Measurements from ENCODE around the gene MRAS.

MRAS gene

GRCh38 chr3:138445236-138445635 is 96.9 kb downstream of the MRAS start:
- TF ChIP-seq REST (IDR thresholded peaks at IDR 0.05; ENCODE audit: low read depth) = no peak
- TF ChIP-seq TCF12 (IDR thresholded peaks at IDR 0.05; ENCODE audit: low read depth) = no peak
- TF ChIP-seq TEAD4 (IDR thresholded peaks at IDR 0.05) = no peak
- no peak for TF ChIP-seq YY1 (IDR thresholded peaks at IDR 0.05; ENCODE audit: low read depth)
- TF ChIP-seq USF1 (IDR thresholded peaks at IDR 0.05) = no peak
- TF ChIP-seq RAD21 (IDR thresholded peaks at IDR 0.05; ENCODE audit: low read depth) = no peak
- no peak for TF ChIP-seq CEBPB (IDR thresholded peaks at IDR 0.05)
- TF ChIP-seq EP300 (IDR thresholded peaks at IDR 0.05; ENCODE audit: borderline replicate concordance) = no peak
- no peak for TF ChIP-seq TAF1 (IDR thresholded peaks at IDR 0.05; ENCODE audit: low read depth)
- TF ChIP-seq NFIC (IDR thresholded peaks at IDR 0.05) = no peak
- no peak for TF ChIP-seq CREB1 (IDR thresholded peaks at IDR 0.05; ENCODE audit: low read depth)
- no peak for TF ChIP-seq FOXM1 (IDR thresholded peaks at IDR 0.05; ENCODE audit: borderline replicate concordance, low read depth)

- TF ChIP-seq TEAD4 (IDR thresholded peaks at IDR 0.05) (no peak), NFIC (IDR thresholded peaks at IDR 0.05) (no peak), MAX (IDR thresholded peaks at IDR 0.05) (no peak), TAF1 (IDR thresholded peaks at IDR 0.05; ENCODE audit: low read depth) (no peak), EGR1 (IDR thresholded peaks at IDR 0.05) (no peak), USF1 (IDR thresholded peaks at IDR 0.05) (no peak), TCF12 (IDR thresholded peaks at IDR 0.05; ENCODE audit: low read depth) (no peak), RAD21 (IDR thresholded peaks at IDR 0.05; ENCODE audit: low read depth) (no peak), ZBTB7A (IDR thresholded peaks at IDR 0.05; ENCODE audit: low read depth) (no peak), FOXM1 (IDR thresholded peaks at IDR 0.05; ENCODE audit: borderline replicate concordance, low read depth) (no peak)
These were observed 97.3 kb downstream of the MRAS start for GRCh38 chr3:138445654-138446053.

GRCh38 chr3:138448631-138449030 is 100.3 kb downstream of the MRAS start:
- TF ChIP-seq TCF12 (IDR thresholded peaks at IDR 0.05; ENCODE audit: low read depth) = no peak
- no peak for TF ChIP-seq EP300 (IDR thresholded peaks at IDR 0.05; ENCODE audit: borderline replicate concordance)
- TF ChIP-seq NFIC (IDR thresholded peaks at IDR 0.05) = no peak
- TF ChIP-seq YY1 (IDR thresholded peaks at IDR 0.05; ENCODE audit: low read depth) = no peak
- TF ChIP-seq CREB1 (IDR thresholded peaks at IDR 0.05; ENCODE audit: low read depth) = no peak
- no peak for TF ChIP-seq REST (IDR thresholded peaks at IDR 0.05; ENCODE audit: low read depth)
- TF ChIP-seq CEBPB (IDR thresholded peaks at IDR 0.05) = no peak
- no peak for TF ChIP-seq TAF1 (IDR thresholded peaks at IDR 0.05; ENCODE audit: low read depth)
- TF ChIP-seq MAX (IDR thresholded peaks at IDR 0.05) = no peak
- no peak for TF ChIP-seq FOXM1 (IDR thresholded peaks at IDR 0.05; ENCODE audit: borderline replicate concordance, low read depth)
- no peak for TF ChIP-seq ZBTB7A (IDR thresholded peaks at IDR 0.05; ENCODE audit: low read depth)
- TF ChIP-seq EGR1 (IDR thresholded peaks at IDR 0.05) = no peak
- no peak for TF ChIP-seq TEAD4 (IDR thresholded peaks at IDR 0.05)
- no peak for TF ChIP-seq RAD21 (IDR thresholded peaks at IDR 0.05; ENCODE audit: low read depth)
- no peak for TF ChIP-seq USF1 (IDR thresholded peaks at IDR 0.05)

GRCh38 chr3:138449490-138449889 is 101.1 kb downstream of the MRAS start:
- TF ChIP-seq EP300 (IDR thresholded peaks at IDR 0.05; ENCODE audit: borderline replicate concordance) = no peak
- TF ChIP-seq REST (IDR thresholded peaks at IDR 0.05; ENCODE audit: low read depth) = no peak
- TF ChIP-seq MAX (IDR thresholded peaks at IDR 0.05) = no peak
- TF ChIP-seq TCF12 (IDR thresholded peaks at IDR 0.05; ENCODE audit: low read depth) = no peak
- no peak for TF ChIP-seq CEBPB (IDR thresholded peaks at IDR 0.05)
- TF ChIP-seq EGR1 (IDR thresholded peaks at IDR 0.05) = no peak
- TF ChIP-seq ZBTB7A (IDR thresholded peaks at IDR 0.05; ENCODE audit: low read depth) = no peak
- no peak for TF ChIP-seq TEAD4 (IDR thresholded peaks at IDR 0.05)
- no peak for TF ChIP-seq YY1 (IDR thresholded peaks at IDR 0.05; ENCODE audit: low read depth)
- no peak for TF ChIP-seq TAF1 (IDR thresholded peaks at IDR 0.05; ENCODE audit: low read depth)
- TF ChIP-seq FOXM1 (IDR thresholded peaks at IDR 0.05; ENCODE audit: borderline replicate concordance, low read depth) = no peak
- no peak for TF ChIP-seq NFIC (IDR thresholded peaks at IDR 0.05)
- TF ChIP-seq CREB1 (IDR thresholded peaks at IDR 0.05; ENCODE audit: low read depth) = no peak
- TF ChIP-seq USF1 (IDR thresholded peaks at IDR 0.05) = no peak
- no peak for TF ChIP-seq RAD21 (IDR thresholded peaks at IDR 0.05; ENCODE audit: low read depth)
